ACC112 (cell line): ENCODE data around the gene DPH5.

Source experiments
- H2AFZ ChIP-seq: fragments of 200-600 bp; sonication (generic); one replicate; pipeline ENCODE4 v1.6.0; 2017; ENCODE audit warnings: antibody characterized with exemption, low read length; ENCODE audit not compliant: unreplicated experiment
- H3K27ac ChIP-seq: fragments of 200-600 bp; sonication (generic); 2 replicates; pipeline ENCODE4 v1.5.1; 2014; ENCODE audit warnings: low read depth, mild to moderate bottlenecking, antibody characterized with exemption, low read length, moderate library complexity
- H3K27me3 ChIP-seq: fragments of 200-600 bp; sonication (generic); 2 replicates; pipeline ENCODE4 v1.6.1; 2014; ENCODE audit warnings: mild to moderate bottlenecking, antibody characterized with exemption, low read length, moderate library complexity, mixed read lengths; ENCODE audit not compliant: insufficient read depth
- H3K36me3 ChIP-seq: fragments of 200-600 bp; sonication (generic); 2 replicates; pipeline ENCODE4 v1.6.1; 2016; ENCODE audit warnings: mild to moderate bottlenecking, antibody characterized with exemption, low read length, moderate library complexity, mixed read lengths; ENCODE audit not compliant: insufficient read depth
- H3K4me1 ChIP-seq: fragments of 200-600 bp; sonication (generic); one replicate; pipeline ENCODE4 v1.6.1; 2016; ENCODE audit warnings: low read length, mixed read lengths; ENCODE audit not compliant: insufficient read depth, unreplicated experiment, control insufficient read depth
- H3K4me3 ChIP-seq: fragments of 200-600 bp; sonication (generic); 2 replicates; pipeline ENCODE4 v1.5.1; 2014; ENCODE audit warnings: mild to moderate bottlenecking, low read depth, low read length
- H3K79me2 ChIP-seq: fragments of 200-600 bp; sonication (generic); one replicate; pipeline ENCODE4 v1.6.0; 2016; ENCODE audit warnings: low read length; ENCODE audit not compliant: control insufficient read depth, unreplicated experiment, insufficient read depth

Gene DPH5

GRCh38 chr1:101055623-101056022, 30.0 kb upstream of the DPH5 start:
- Histone ChIP-seq H3K36me3 (no peaks in the 10 kb centered on the region; the same call in 1 of the 2 replicates), H3K27me3 (no peaks in the 10 kb centered on the region), H3K79me2 (no peaks in the 10 kb centered on the region), H3K4me1 (no peaks in the 10 kb centered on the region), H2AFZ (no peak overlapping the region), H3K27ac (no peak overlapping the region), H3K4me3 (no peak overlapping the region)

GRCh38 chr1:101051688-101052638, 26.4 kb upstream of the DPH5 start:
- no peak overlapping the region for H2AFZ ChIP-seq
- no peak overlapping the region for H3K4me3 ChIP-seq
- no peaks in the 10 kb centered on the region for H3K79me2 ChIP-seq
- H3K36me3 ChIP-seq = no peaks in the 10 kb centered on the region
- H3K4me1 ChIP-seq = no peaks in the 10 kb centered on the region
- H3K27me3 ChIP-seq = no peaks in the 10 kb centered on the region
- no peak overlapping the region for H3K27ac ChIP-seq

DNA sequence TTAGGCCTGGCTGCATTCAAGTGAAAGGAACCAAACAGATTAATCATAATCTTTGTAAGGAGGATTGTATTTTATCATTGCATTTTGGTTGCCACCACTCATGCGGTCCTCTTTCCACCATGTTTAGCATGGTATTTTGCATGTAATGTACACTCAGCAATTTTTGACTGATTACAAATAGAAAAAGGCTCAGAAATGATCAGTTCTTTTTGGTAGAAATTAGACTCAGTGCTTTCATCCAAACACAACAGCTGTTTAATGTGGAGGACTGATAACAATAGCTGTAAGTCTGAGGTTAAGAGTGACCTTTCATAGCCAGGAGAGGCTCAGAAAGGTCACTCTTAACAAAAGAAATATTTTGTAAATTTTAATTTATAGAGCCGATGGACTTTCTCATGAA, 25.3 kb upstream of the DPH5 start:
- no peaks in the 10 kb centered on the region for H3K27me3 ChIP-seq
- no peaks in the 10 kb centered on the region for H3K79me2 ChIP-seq
- no peak overlapping the region for H3K27ac ChIP-seq
- no peak overlapping the region for H2AFZ ChIP-seq
- H3K4me1 ChIP-seq = no peaks in the 10 kb centered on the region
- peaks cover 3% of the 10 kb centered on the region; the same call in 1 of the 2 replicates for H3K36me3 ChIP-seq
- H3K4me3 ChIP-seq = no peak overlapping the region

- H3K4me1 ChIP-seq = peaks cover 10% of the 10 kb centered on the region
- no peaks in the 10 kb centered on the region for H3K27me3 ChIP-seq
- H3K36me3 ChIP-seq = peaks cover 18% of the 10 kb centered on the region
- H3K27ac ChIP-seq = no peak overlapping the region
- no peak overlapping the region for H3K4me3 ChIP-seq
- no peak overlapping the region for H2AFZ ChIP-seq
- no peaks in the 10 kb centered on the region for H3K79me2 ChIP-seq
Measured at GRCh38 chr1:101044749-101045148, 19.2 kb upstream of the DPH5 start.

- Histone ChIP-seq H3K79me2 (no peaks in the 10 kb centered on the region), H3K27ac (no peak overlapping the region), H3K4me3 (no peak overlapping the region), H3K36me3 (peaks cover 23% of the 10 kb centered on the region), H3K4me1 (peaks cover 10% of the 10 kb centered on the region), H2AFZ (no peak overlapping the region), H3K27me3 (no peaks in the 10 kb centered on the region)
Measured at GRCh38 chr1:101044259-101044658, 18.7 kb upstream of the DPH5 start.

DNA sequence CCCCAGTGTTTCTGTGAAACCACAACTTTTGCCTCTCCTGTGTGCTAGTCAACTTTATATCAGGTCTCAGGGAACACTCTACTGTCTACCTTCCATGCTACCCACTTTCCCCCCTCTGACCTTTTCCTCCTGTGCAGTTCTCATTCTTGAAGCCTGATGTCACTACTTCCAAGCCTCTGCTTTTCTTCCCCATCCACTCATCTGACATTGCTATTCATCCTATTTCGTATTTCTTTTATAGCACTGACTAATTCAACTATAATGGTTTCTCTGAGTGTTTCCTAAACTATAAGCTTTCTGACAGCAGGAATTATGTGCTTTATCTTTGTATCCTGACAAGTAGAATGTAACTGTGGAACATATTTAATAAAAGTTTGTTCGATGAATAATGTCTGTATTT, 18.2 kb upstream of the DPH5 start:
- Histone ChIP-seq H2AFZ (no peak overlapping the region), H3K4me1 (peaks cover 10% of the 10 kb centered on the region), H3K36me3 (peaks cover 28% of the 10 kb centered on the region), H3K27ac (no peak overlapping the region), H3K4me3 (no peak overlapping the region), H3K27me3 (no peaks in the 10 kb centered on the region), H3K79me2 (no peaks in the 10 kb centered on the region)

DNA sequence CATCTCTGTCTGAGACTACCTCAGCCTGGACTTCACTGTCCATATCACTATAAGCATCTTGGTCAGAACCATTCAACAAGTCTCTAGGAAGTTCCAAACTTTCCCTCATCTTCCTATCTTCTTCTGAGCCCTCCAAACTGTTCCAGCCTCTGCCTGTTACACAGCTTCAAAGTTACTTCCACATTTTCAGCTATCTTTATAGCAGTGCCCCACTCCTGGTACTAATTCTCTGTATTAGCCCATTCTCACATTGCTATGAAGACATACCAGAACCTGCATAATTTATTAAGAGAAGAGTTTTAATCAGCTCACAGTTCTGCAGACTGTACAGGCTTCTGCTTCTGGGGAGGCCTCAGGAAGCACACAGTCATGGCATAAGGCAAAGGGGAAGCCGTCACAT, 15.7 kb upstream of the DPH5 start:
- H3K79me2 ChIP-seq = peaks cover 5% of the 10 kb centered on the region
- no peak overlapping the region for H2AFZ ChIP-seq
- peaks cover 10% of the 10 kb centered on the region for H3K4me1 ChIP-seq
- H3K27me3 ChIP-seq = no peaks in the 10 kb centered on the region
- no peak overlapping the region for H3K4me3 ChIP-seq
- H3K27ac ChIP-seq = no peak overlapping the region
- peaks cover 39% of the 10 kb centered on the region for H3K36me3 ChIP-seq

GRCh38 chr1:101040666-101041065, 15.1 kb upstream of the DPH5 start:
- Histone ChIP-seq H3K4me3 (no peak overlapping the region), H3K27ac (no peak overlapping the region), H3K36me3 (peaks cover 36% of the 10 kb centered on the region), H3K79me2 (peaks cover 7% of the 10 kb centered on the region), H3K4me1 (peaks cover 10% of the 10 kb centered on the region), H3K27me3 (no peaks in the 10 kb centered on the region), H2AFZ (no peak overlapping the region)

DNA sequence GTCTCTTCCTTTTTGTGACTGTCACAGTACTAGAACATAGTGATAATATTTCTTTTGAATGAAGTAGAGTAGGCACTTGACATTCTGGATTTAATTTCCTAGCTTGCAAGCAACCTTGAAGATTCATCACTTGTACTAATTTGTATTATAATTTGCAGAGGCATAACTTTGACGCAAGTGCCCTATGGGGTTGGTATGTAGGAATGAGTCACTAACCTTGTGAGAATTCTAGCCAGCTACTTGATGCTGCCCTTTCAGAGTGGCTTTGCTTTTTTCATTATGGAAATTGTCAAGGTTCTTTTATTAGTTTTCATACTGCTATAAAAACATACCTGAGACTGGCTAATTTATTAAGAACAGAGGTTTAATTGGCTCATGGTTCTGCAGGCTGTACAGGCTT, 13.7 kb upstream of the DPH5 start:
- no peaks in the 10 kb centered on the region for H3K27me3 ChIP-seq
- peaks cover 36% of the 10 kb centered on the region for H3K36me3 ChIP-seq
- H3K79me2 ChIP-seq = peaks cover 11% of the 10 kb centered on the region

DNA sequence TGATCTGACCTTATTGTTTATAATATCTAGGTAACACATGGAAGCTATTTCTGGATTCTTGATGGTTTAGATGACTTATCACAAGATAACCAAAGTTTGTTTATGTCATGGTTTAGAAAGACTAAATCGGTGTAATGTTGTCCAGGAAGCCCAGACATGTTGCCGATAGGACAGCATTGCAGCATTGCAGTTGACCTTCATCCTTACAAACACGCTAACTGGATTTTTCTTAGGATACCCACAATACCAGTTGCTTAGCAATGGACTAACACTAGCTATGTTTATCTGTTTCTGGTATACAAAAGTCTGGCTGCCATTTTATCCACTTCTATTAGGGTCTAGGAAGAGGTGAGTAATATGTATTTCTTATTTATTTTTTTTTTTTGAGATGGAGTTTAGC, 11.7 kb upstream of the DPH5 start:
- Histone ChIP-seq H3K27ac (no peak overlapping the region), H3K4me1 (no peaks in the 10 kb centered on the region), H2AFZ (no peak overlapping the region), H3K36me3 (peaks cover 39% of the 10 kb centered on the region), H3K4me3 (no peak overlapping the region), H3K79me2 (peaks cover 24% of the 10 kb centered on the region), H3K27me3 (no peaks in the 10 kb centered on the region)

More for the DNA sequence above, 13.7 kb upstream of the DPH5 start:
- H3K4me3 ChIP-seq = no peak overlapping the region
- peaks cover 10% of the 10 kb centered on the region for H3K4me1 ChIP-seq
- H2AFZ ChIP-seq = no peak overlapping the region
- H3K27ac ChIP-seq = no peak overlapping the region

DNA sequence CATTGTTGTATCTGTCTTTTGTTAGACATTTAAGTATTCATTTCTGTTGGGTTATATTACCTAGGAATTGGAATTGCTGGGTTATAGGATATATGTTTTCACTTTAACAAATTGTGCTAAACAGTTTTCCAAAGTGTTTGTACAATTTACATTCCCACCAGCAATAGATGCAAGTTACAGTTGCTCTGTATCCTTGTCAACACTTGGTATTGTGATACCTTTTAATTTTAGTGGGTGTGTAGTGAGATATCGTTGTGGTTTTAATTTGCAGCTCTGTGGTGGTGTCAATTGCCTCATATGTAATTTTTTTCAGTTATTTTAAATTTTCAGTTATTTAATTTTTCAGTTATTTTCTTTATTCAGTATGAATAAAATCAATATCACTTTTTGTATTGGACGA, 7.4 kb upstream of the DPH5 start:
- no peak overlapping the region for H2AFZ ChIP-seq
- no peak overlapping the region for H3K27ac ChIP-seq
- H3K27me3 ChIP-seq = no peaks in the 10 kb centered on the region
- H3K36me3 ChIP-seq = peaks cover 10% of the 10 kb centered on the region
- H3K4me1 ChIP-seq = peaks cover 6% of the 10 kb centered on the region
- peaks cover 42% of the 10 kb centered on the region for H3K79me2 ChIP-seq
- no peak overlapping the region for H3K4me3 ChIP-seq
